HepG2 (cell line): ENCODE data around the gene VASN.

ENCODE experiments used
- ATRX ChIP-seq: sonication (generic); formaldehyde crosslinking; IDR thresholded peaks from 2 replicates; pipeline ENCODE4 v1.4.0; 2020; ENCODE audit warnings: missing genetic modification reagents, borderline replicate concordance
- CEBPB ChIP-seq: IDR thresholded peaks from 2 replicates; pipeline ENCODE4 v1.6.1; 2011; ENCODE audit warnings: low read depth, low read length, improper control_type of control experiment, borderline replicate concordance
- HOXA5 ChIP-seq: sonication (generic); formaldehyde crosslinking; IDR thresholded peaks from 2 replicates; pipeline ENCODE4 v1.4.0; 2020; ENCODE audit warnings: missing genetic modification reagents
- KDM4B ChIP-seq: sonication (generic); formaldehyde crosslinking; IDR thresholded peaks from 2 replicates; pipeline ENCODE4 v1.4.0; 2020; ENCODE audit warnings: missing genetic modification reagents
- KLF6 ChIP-seq: IDR thresholded peaks from 2 replicates; pipeline ENCODE4 v1.8.0; 2016; ENCODE audit warnings: missing biosample characterization, missing genetic modification reagents
- NCOA5 ChIP-seq: sonication (generic); formaldehyde crosslinking; IDR thresholded peaks from 2 replicates; pipeline ENCODE4 v1.4.0; 2020; ENCODE audit warnings: missing genetic modification reagents
- POLR2AphosphoS5 ChIP-seq: IDR thresholded peaks from 2 replicates; pipeline ENCODE4 v1.6.1; 2012; ENCODE audit warnings: low read depth, low read length
- SIN3B ChIP-seq: fragments of 150-350 bp; IDR thresholded peaks from 2 replicates; pipeline ENCODE4 v1.6.1; 2014; ENCODE audit warnings: low read length
- SOX6 ChIP-seq, 2 experiments: fragments of 450-650 bp in 1 of 2; sonication (generic) in 1 of 2; formaldehyde crosslinking in 1 of 2; IDR thresholded peaks; 2 replicates each; pipeline versions ENCODE4 v1.4.0 to v1.6.1; 2017 to 2020; ENCODE audit warnings: antibody characterized with exemption in 1 of 2, mild to moderate bottlenecking in 1 of 2, missing genetic modification reagents in 1 of 2
- WIZ ChIP-seq: sonication (generic); formaldehyde crosslinking; IDR thresholded peaks from 2 replicates; pipeline ENCODE4 v1.5.1; 2020; ENCODE audit warnings: mild to moderate bottlenecking, missing genetic modification reagents
- ZBTB4 ChIP-seq: sonication (generic); formaldehyde crosslinking; IDR thresholded peaks from 2 replicates; pipeline ENCODE4 v1.4.0; 2020; ENCODE audit warnings: missing genetic modification reagents, mild to moderate bottlenecking, borderline replicate concordance
- ZKSCAN1 ChIP-seq: fragments of 150-350 bp; IDR thresholded peaks from 2 replicates; pipeline ENCODE4 v1.6.1; 2014; ENCODE audit warnings: low read length
- ZSCAN20 ChIP-seq: sonication (generic); formaldehyde crosslinking; IDR thresholded peaks from 2 replicates; pipeline ENCODE4 v1.4.0; 2020; ENCODE audit warnings: missing genetic modification reagents, mild to moderate bottlenecking, borderline replicate concordance
- TF ChIP-seq, protein P1 (sequence below): sonication (generic); formaldehyde crosslinking; IDR thresholded peaks from 2 replicates; pipeline ENCODE4 v1.8.1; 2023; ENCODE audit warnings: mild to moderate bottlenecking, missing genetic modification reagents, borderline replicate concordance

DNA sequence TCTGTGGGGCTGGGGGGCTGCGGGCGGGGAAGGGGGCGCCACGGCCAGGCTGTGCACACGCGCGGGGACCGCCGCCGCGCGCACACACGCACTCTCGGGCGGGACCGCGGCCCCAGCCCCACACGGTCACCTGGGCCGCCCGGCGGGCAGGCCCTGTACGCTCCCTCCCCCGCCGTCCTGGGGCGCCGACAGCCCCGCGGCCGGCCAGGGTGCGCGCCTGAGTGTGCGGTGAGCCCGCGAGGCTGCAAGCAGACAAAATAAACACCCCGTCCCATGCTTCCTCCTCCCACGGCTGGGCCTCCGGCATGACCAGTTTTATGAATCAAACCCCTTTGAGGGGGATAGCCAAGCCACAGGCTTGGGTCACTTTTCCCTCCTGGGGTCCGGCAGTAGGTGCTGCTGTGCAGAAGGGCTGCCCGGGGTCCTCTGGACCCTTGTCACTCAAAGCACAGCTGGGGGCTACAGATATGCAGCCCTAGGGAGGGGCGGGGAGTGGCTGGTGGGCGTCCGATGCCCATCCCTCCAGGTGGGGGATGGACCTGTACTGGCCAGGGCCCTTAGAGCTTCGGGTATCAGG is 441 bp downstream of the VASN start:
- TF ChIP-seq CEBPB (no peak), POLR2AphosphoS5 (no peak), KDM4B (no peak), NCOA5 (CRISPR knock-in tag) (no peak), ZBTB4 (CRISPR knock-in tag) (no peak), HOXA5 (CRISPR knock-in tag) (no peak), ZKSCAN1 (no peak), SOX6 (IDR thresholded peaks at IDR 0.05) (no peak), SOX6 (CRISPR knock-in tag; IDR thresholded peaks at IDR 0.05) (no peak), ZSCAN20 (CRISPR knock-in tag) (no peak), ATRX (CRISPR knock-in tag) (no peak), WIZ (no peak), KLF6 (no peak), SIN3B (no peak)
- TF ChIP-seq, protein P1, sequence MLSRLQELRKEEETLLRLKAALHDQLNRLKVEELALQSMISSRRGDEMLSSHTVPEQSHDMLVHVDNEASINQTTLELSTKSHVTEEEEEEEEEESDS: no peak
